Measurements from ENCODE around the gene NDC80.

DNA sequence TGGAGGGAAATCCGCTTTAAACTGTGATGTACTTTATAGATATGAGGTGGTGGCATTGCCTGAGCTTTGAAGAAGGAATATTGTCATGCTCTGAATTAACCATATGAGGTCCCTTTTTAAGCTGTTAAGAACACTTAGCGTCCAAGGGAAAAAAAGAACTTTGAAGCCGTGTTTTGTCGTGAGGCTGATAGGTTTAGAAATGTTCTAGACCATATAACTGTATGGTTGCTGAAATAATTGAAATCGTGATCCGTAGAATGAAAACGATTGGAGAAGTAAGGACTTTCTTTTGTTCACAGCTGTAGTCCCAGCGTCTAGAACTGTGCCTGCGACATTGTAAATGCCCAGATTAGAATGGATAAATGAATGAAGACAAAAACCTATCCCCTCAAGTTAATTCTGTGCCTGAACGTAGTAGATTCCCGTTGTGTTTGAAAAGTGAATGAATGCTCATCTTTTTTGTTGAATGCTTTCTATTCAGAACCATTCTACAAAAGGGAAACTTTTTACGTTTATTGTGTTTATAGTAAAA is 85.7 kb downstream of the NDC80 start:
- TF ChIP-seq, protein P1, sequence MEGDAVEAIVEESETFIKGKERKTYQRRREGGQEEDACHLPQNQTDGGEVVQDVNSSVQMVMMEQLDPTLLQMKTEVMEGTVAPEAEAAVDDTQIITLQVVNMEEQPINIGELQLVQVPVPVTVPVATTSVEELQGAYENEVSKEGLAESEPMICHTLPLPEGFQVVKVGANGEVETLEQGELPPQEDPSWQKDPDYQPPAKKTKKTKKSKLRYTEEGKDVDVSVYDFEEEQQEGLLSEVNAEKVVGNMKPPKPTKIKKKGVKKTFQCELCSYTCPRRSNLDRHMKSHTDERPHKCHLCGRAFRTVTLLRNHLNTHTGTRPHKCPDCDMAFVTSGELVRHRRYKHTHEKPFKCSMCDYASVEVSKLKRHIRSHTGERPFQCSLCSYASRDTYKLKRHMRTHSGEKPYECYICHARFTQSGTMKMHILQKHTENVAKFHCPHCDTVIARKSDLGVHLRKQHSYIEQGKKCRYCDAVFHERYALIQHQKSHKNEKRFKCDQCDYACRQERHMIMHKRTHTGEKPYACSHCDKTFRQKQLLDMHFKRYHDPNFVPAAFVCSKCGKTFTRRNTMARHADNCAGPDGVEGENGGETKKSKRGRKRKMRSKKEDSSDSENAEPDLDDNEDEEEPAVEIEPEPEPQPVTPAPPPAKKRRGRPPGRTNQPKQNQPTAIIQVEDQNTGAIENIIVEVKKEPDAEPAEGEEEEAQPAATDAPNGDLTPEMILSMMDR (IDR thresholded peaks at IDR 0.05; ENCODE audit: low read depth, low read length), result no peak
- TF ChIP-seq MYC (IDR thresholded peaks at IDR 0.05; ENCODE audit: low read depth, low read length), result no peak

Data from NB4 (cell line).